DND-41 (cell line): Measurements from ENCODE around the gene SLC30A1.

Experiments
- ATAC-seq: fragments of 200-7000 bp; cut with Tn5 transposase; 3 replicates; pipeline ENCODE4 v1.9.1; 2021; ENCODE audit warnings: low read depth; ENCODE audit not compliant: insufficient read depth
- DNase-seq: peaks from one replicate; pipeline ENCODE4 v3.0.0-alpha.2; 2020
- H2AFZ ChIP-seq: 2 replicates; pipeline ENCODE4 v1.6.0; 2012; ENCODE audit warnings: low read depth, low read length
- H3K27ac ChIP-seq: 2 replicates; pipeline ENCODE4 v1.5.1; 2012; ENCODE audit warnings: low read length, inconsistent platforms
- H3K27me3 ChIP-seq: fragments of 200-600 bp; sonication (generic); 2 replicates; pipeline ENCODE4 v1.6.0; 2012; ENCODE audit warnings: low read length, mild to moderate bottlenecking, inconsistent platforms; ENCODE audit not compliant: insufficient read depth, poor library complexity
- H3K36me3 ChIP-seq: 2 replicates; pipeline ENCODE4 v1.5.1; 2012; ENCODE audit warnings: low read length, inconsistent platforms; ENCODE audit not compliant: insufficient read depth
- H3K4me1 ChIP-seq: 2 replicates; pipeline ENCODE4 v1.5.1; 2012; ENCODE audit warnings: mild to moderate bottlenecking, low read length; ENCODE audit not compliant: insufficient read depth
- H3K4me2 ChIP-seq: 2 replicates; pipeline ENCODE4 v1.6.0; 2012; ENCODE audit warnings: mild to moderate bottlenecking, moderate library complexity, low read length, inconsistent platforms; ENCODE audit not compliant: insufficient read depth
- H3K4me3 ChIP-seq, 2 experiments: fragments of 200-600 bp in 1 of 2; shearing (Covaris generic) in 1 of 2; 2 replicates each; pipeline ENCODE4 v1.5.1; 2012 to 2016; ENCODE audit warnings: inconsistent platforms in 2 of 2, low read length in 2 of 2, mild to moderate bottlenecking in 2 of 2, low read depth in 1 of 2, moderate library complexity in 1 of 2
- H3K79me2 ChIP-seq: 2 replicates; pipeline ENCODE4 v1.6.0; 2012; ENCODE audit warnings: low read length, inconsistent platforms; ENCODE audit not compliant: insufficient read depth
- H3K9ac ChIP-seq: 2 replicates; pipeline ENCODE4 v1.6.0; 2012; ENCODE audit warnings: low read depth, mild to moderate bottlenecking, inconsistent platforms, low read length, moderate library complexity
- H3K9me3 ChIP-seq: 2 replicates; pipeline ENCODE4 v1.5.1; 2012; ENCODE audit warnings: low read length, moderate library complexity, mild to moderate bottlenecking, inconsistent platforms; ENCODE audit not compliant: insufficient read depth, severe bottlenecking
- H4K20me1 ChIP-seq: 2 replicates; pipeline ENCODE4 v1.6.0; 2012; ENCODE audit warnings: low read length; ENCODE audit not compliant: insufficient read depth
- CTCF ChIP-seq: IDR thresholded peaks from 2 replicates; pipeline ENCODE4 v1.5.1; 2012; ENCODE audit warnings: borderline replicate concordance, low read length, moderate library complexity, mild to moderate bottlenecking; ENCODE audit not compliant: poor library complexity, severe bottlenecking; ENCODE audit errors: extremely low read depth
- EZH2 ChIP-seq: IDR thresholded peaks from 3 replicates; pipeline ENCODE4 v1.6.1; 2012; ENCODE audit warnings: borderline replicate concordance, low read depth, mild to moderate bottlenecking, moderate library complexity, low read length, inconsistent platforms; ENCODE audit not compliant: severe bottlenecking

SLC30A1 gene

GRCh38 chr1:211609120-211610024 is 30.4 kb upstream of the SLC30A1 start:
- H3K9me3 ChIP-seq: no peaks in the 10 kb centered on the region
- TF ChIP-seq EZH2 (no peak), CTCF (no peak)
- H3K9ac ChIP-seq: no peak overlapping the region
- peaks cover 7% of the 10 kb centered on the region for H3K27me3 ChIP-seq
- no peak overlapping the region for H3K4me3 ChIP-seq
- no peak overlapping the region for H2AFZ ChIP-seq
- H3K4me1 ChIP-seq: no peaks in the 10 kb centered on the region
- no peaks in the 10 kb centered on the region for H4K20me1 ChIP-seq
- DNase-seq (no peak), ATAC-seq (no peak)
- no peak overlapping the region for H3K27ac ChIP-seq
- H3K4me2 ChIP-seq: no peak overlapping the region
- H3K36me3 ChIP-seq: no peaks in the 10 kb centered on the region
- no peaks in the 10 kb centered on the region for H3K79me2 ChIP-seq

DNA sequence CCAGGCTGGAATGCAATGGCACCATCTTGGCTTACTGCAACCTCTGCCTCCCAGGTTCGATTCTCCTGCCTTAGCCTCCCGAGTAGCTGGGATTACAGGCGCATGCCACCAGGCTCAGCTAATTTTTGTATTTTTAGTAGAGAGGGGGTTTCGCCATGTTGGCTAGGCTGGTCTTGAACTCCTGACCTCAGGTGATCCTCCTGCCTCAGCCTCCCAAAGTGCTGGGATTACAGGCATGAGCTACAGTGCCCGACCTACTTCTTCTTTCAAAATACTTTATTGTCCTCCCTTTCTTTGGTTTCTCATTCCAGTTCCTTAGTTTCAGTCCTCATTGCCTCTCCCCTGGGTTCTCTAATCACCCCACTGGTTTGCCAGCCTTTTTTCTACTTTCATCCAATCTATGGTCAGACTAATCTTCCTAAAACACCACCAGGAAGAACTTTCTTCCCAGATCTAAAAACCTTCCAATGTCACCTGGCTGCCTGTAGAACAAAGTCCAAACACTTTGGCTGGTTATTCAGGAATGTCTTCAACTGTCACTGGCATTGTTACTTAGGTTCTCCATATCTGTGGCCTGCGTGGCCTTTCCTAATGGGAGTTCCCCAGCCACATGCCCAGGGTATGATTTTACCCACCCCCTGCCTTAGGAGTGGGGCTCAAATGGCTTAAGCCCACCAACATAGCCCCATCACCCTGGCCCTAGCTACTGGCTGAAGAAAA is 29.0 kb upstream of the SLC30A1 start:
- ATAC-seq: no peak
- H2AFZ ChIP-seq: no peak overlapping the region

GRCh38 chr1:211606914-211607753 is 28.2 kb upstream of the SLC30A1 start:
- no peaks in the 10 kb centered on the region for H3K36me3 ChIP-seq
- H3K9ac ChIP-seq: no peak overlapping the region
- H3K4me3 ChIP-seq: no peak overlapping the region
- H3K27ac ChIP-seq: no peak overlapping the region
- H3K9me3 ChIP-seq: no peaks in the 10 kb centered on the region
- no peak overlapping the region for H2AFZ ChIP-seq
- H4K20me1 ChIP-seq: no peaks in the 10 kb centered on the region
- no peaks in the 10 kb centered on the region for H3K79me2 ChIP-seq
- H3K4me1 ChIP-seq: no peaks in the 10 kb centered on the region
- H3K4me2 ChIP-seq: no peak overlapping the region
- DNase-seq (no peak), ATAC-seq (no peak)
- H3K27me3 ChIP-seq: peaks cover 14% of the 10 kb centered on the region
- TF ChIP-seq CTCF (no peak), EZH2 (no peak)

More for the DNA sequence above, 29.0 kb upstream of the SLC30A1 start:
- no peaks in the 10 kb centered on the region for H3K79me2 ChIP-seq
- DNase-seq: no peak
- H4K20me1 ChIP-seq: no peaks in the 10 kb centered on the region
- no peaks in the 10 kb centered on the region for H3K36me3 ChIP-seq
- H3K4me2 ChIP-seq: no peak overlapping the region
- TF ChIP-seq CTCF: no peak
- TF ChIP-seq EZH2: no peak
- no peaks in the 10 kb centered on the region for H3K4me1 ChIP-seq
- H3K9me3 ChIP-seq: no peaks in the 10 kb centered on the region
- H3K27me3 ChIP-seq: peaks cover 14% of the 10 kb centered on the region
- H3K4me3 ChIP-seq: no peak overlapping the region
- H3K9ac ChIP-seq: no peak overlapping the region
- H3K27ac ChIP-seq: no peak overlapping the region
